Heart left ventricle (tissue), 16 donors: ENCODE data around the gene RPL3. TPM values are rescaled to one million over a fixed set of nuclear protein-coding genes. Genes with fewer than 3 reads are reported as not detected.

Experiments
- ATAC-seq, 4 donors: fragments of 200-7000 bp; cut with Tn5 transposase; one replicate each; pipeline ENCODE4 v1.9.1; 2020 to 2022; ENCODE audit warnings: moderate library complexity in 4 of 4, mild to moderate bottlenecking in 3 of 4, moderate number of reproducible peaks in 1 of 4
- DNase-seq, 5 donors: peaks; one replicate each; pipeline ENCODE4 v3.0.0-alpha.2; 2020
- H3K27ac ChIP-seq, 12 donors: fragments of 200-600 bp; sonication (generic) in 4 of 12; one replicate each; pipeline versions ENCODE4 v1.5.0 to v1.8.0; 2016 to 2022; ENCODE audit warnings: mild to moderate bottlenecking in 2 of 12
- H3K27me3 ChIP-seq, 9 donors: fragments of 200-600 bp; sonication (generic) in 2 of 9; one replicate each; pipeline versions ENCODE4 v1.5.1 to v1.8.0; 2016 to 2022; ENCODE audit warnings: mild to moderate bottlenecking in 3 of 9
- H3K36me3 ChIP-seq, 9 donors: fragments of 200-600 bp; sonication (generic) in 2 of 9; one replicate each; pipeline versions ENCODE4 v1.5.0 to v1.8.0; 2018 to 2022; ENCODE audit warnings: mild to moderate bottlenecking in 2 of 9
- H3K4me1 ChIP-seq, 12 donors: fragments of 200-600 bp; sonication (generic) in 4 of 12; one replicate each; pipeline versions ENCODE4 v1.5.0 to v1.8.0; 2016 to 2022; ENCODE audit warnings: mild to moderate bottlenecking in 3 of 12
- H3K4me3 ChIP-seq, 12 donors: fragments of 200-600 bp; sonication (generic) in 4 of 12; one replicate each; pipeline versions ENCODE4 v1.5.0 to v1.8.0; 2017 to 2022; ENCODE audit warnings: mild to moderate bottlenecking in 9 of 12, moderate library complexity in 4 of 12
- H3K9me3 ChIP-seq, 12 donors: fragments of 200-600 bp; sonication (generic) in 4 of 12; one replicate each; pipeline versions ENCODE4 v1.5.0 to v1.8.0; 2016 to 2022; ENCODE audit warnings: mild to moderate bottlenecking in 1 of 12
- CTCF ChIP-seq, 12 donors: fragments of 200-600 bp; sonication (generic) in 4 of 12; IDR thresholded peaks; one replicate each; pipeline versions ENCODE4 v1.5.0 to v1.8.0; 2018 to 2022; ENCODE audit warnings: antibody characterized with exemption in 12 of 12, mild to moderate bottlenecking in 5 of 12
- POLR2A ChIP-seq, 2 donors: fragments of 450-650 bp; IDR thresholded peaks; one replicate each; pipeline ENCODE4 v1.6.1; 2017; ENCODE audit warnings: antibody characterized with exemption in 2 of 2, mild to moderate bottlenecking in 2 of 2, moderate library complexity in 2 of 2
- whole genome bisulfite sequencing, 4 donors: extraction: QIAGEN DNeasy Blood & Tissue Kit in 2 of 4; methylation state at CpG; one replicate each; pipeline versions ENCODE4 v1.1.5 to v1.1.7; 2013 to 2018; 5-methylcytosine and 5-hydroxymethylcytosine counted together
- intact Hi-C, 10 donors: fragments of 100-400 bp; cut with DNase I; formaldehyde crosslinking; loops; one replicate each; pipeline versions ENCODE4 v1.11.1 to v1.14.2; 2022
- polyA plus RNA-seq, 2 donors: library from polyadenylated mRNA; stranded (reverse); fragments of 200-250 nt; gene quantifications; one replicate each; pipeline ENCODE4 v1.2.3, GENCODE V29; 2013
- total RNA-seq, 9 donors: library from RNA; depleted of rRNA in 2 of 9; stranded (reverse); fragments of >200 nt in 2 of 9; fragmentation: NEBNext Ultra II Directional in 3 of 9; extraction: Animal tissue kit (Norgen Biotek cat#: 25700) in 3 of 9; gene quantifications; one replicate each; pipeline versions ENCODE4 v1.1.0 to v1.2.4, GENCODE V29; 2016 to 2023
- donor health status: ischemic (EF 13 %, LVEDD 7.1; RV severe dilation, severe dysfunction).
- donor health status: healthy with polysubstance abuse.
- donor health status: DM: no; HTN: yes; CAD: no.
- donor health status: DM: no; HTN: no; CAD: no.
- donor health status: ischemic (EF 25% LVEDD 6.9; RV normal size, moderate dysfunction).
- donor health status: ischemic (EF 25% LVEDD 5.7; RV mildly dilated, moderate dysfunction).
- donor health status: healthy.
- donor health status: DM: yes; HTN: yes; CAD: no.
- donor health status: ischemic (EF 35%, LVEDD 5.7; RV mildly dilated, moderate dysfunction).
- donor health status: nonischemic (EF 11% LVEDD 7.7; RV severe dilation, severe dysfunction).
- donor health status: DM: yes; HTN: yes; CAD: no.
- donor health status: PGD.
- donor health status: ischemic (EF 29% LVEDD 5.4; RV normal size, mild dysfunction).
- donor health status: nonischemic (EF 23%, LVEDD 6.1; RV moderate dilation, normal function).

Gene RPL3
- total and polyA plus RNA-seq, 11 donors, result 237 to 1,765 (median 336) TPM

GRCh38 chr22:39367035-39367434, 47.6 kb upstream of the RPL3 start:
- Histone ChIP-seq H3K4me3 (no peak overlapping the region), H3K9me3 (peaks cover 0 to 7% (median 0%) of the 10 kb centered on the region in 12 donors), H3K36me3 (no peaks in the 10 kb centered on the region), H3K27me3 (no peaks in the 10 kb centered on the region), H3K4me1 (peaks cover 0 to 29% (median 7%) of the 10 kb centered on the region in 12 donors), H3K27ac (no peak overlapping the region)
- WGBS, 4 donors, result 77 to 87% (median 84%) methylated on average over 9 of the region's 9 CpGs
- ATAC-seq (no peak), DNase-seq (no peak)
- intact Hi-C loops, result no loop called here
- TF ChIP-seq POLR2A (IDR thresholded peaks at IDR 0.05) (no peak), CTCF (IDR thresholded peaks at IDR 0.05) (no peak)

- DNase-seq (no peak), ATAC-seq (no peak)
- no peak overlapping the region for H3K4me3 ChIP-seq
- H3K4me1 ChIP-seq, result peaks cover 0 to 29% (median 7%) of the 10 kb centered on the region in 12 donors
- no peaks in the 10 kb centered on the region for H3K27me3 ChIP-seq
- intact Hi-C loops, result no loop called here
- no peaks in the 10 kb centered on the region for H3K36me3 ChIP-seq
- TF ChIP-seq POLR2A (IDR thresholded peaks at IDR 0.05) (no peak), CTCF (IDR thresholded peaks at IDR 0.05) (no peak)
- H3K27ac ChIP-seq, result no peak overlapping the region
- 86 to 94% (median 89%) methylated on average over 3 of the region's 3 CpGs for WGBS, 4 donors
- no peaks in the 10 kb centered on the region for H3K9me3 ChIP-seq
Observed at GRCh38 chr22:39365492-39365780, 46.0 kb upstream of the RPL3 start.

GRCh38 chr22:39364714-39365491, 45.5 kb upstream of the RPL3 start:
- H3K27ac ChIP-seq, result peak overlapping the region in 2 of 12 donors; percentile 14 to 50
- H3K9me3 ChIP-seq, result no peaks in the 10 kb centered on the region
- no peak for DNase-seq
- peak in 1 of 4 donors; percentile 17 for ATAC-seq
- no peaks in the 10 kb centered on the region for H3K27me3 ChIP-seq
- H3K4me1 ChIP-seq, result peaks cover 0 to 29% (median 7%) of the 10 kb centered on the region in 12 donors
- 70 to 75% (median 71%) methylated on average over 11 of the region's 11 CpGs for WGBS, 4 donors
- H3K36me3 ChIP-seq, result no peaks in the 10 kb centered on the region
- intact Hi-C loops, result no loop called here
- no peak overlapping the region for H3K4me3 ChIP-seq
- peak in 2 of 12 donors; percentile 15 to 26 for TF ChIP-seq CTCF (IDR thresholded peaks at IDR 0.05)
- TF ChIP-seq POLR2A (IDR thresholded peaks at IDR 0.05), result no peak

- intact Hi-C loops, result no loop called here
- DNase-seq, result no peak
- Histone ChIP-seq H3K9me3 (no peaks in the 10 kb centered on the region), H3K27me3 (no peaks in the 10 kb centered on the region), H3K4me1 (peaks cover 0 to 28% (median 7%) of the 10 kb centered on the region in 12 donors), H3K4me3 (no peak overlapping the region), H3K27ac (peak overlapping the region in 4 of 12 donors; percentile 12 to 50 (median 22)), H3K36me3 (peaks cover 0 to 2% (median 0%) of the 10 kb centered on the region in 9 donors)
- TF ChIP-seq POLR2A (IDR thresholded peaks at IDR 0.05) (no peak), CTCF (IDR thresholded peaks at IDR 0.05) (no peak)
- 58 to 67% (median 63%) methylated on average over 14 to 19 of the region's 19 CpGs for WGBS, 4 donors
- ATAC-seq, result peak in 3 of 4 donors; percentile 17 to 67 (median 41)
Observed at GRCh38 chr22:39363751-39364515, 44.5 kb upstream of the RPL3 start.
